NCI-H510A (cell line): ENCODE measurements around the gene PIGZ.
A peak's percentile ranks its signal among the peaks of the same experiment; 100 is the strongest.

Experiments used
- DNase-seq: peaks from one replicate; lab custom pipeline; 2025; lab: John Stamatoyannopoulos, UW

Gene PIGZ

GRCh38 chr3:197001106-197001971 lies 32.7 kb upstream of the PIGZ start:
- no peak for DNase-seq

- DNase-seq: no peak
Observed at GRCh38 chr3:197000211-197000610, 31.6 kb upstream of the PIGZ start.

- no peak for DNase-seq
Observed at GRCh38 chr3:196998966-196999760, 30.5 kb upstream of the PIGZ start.

GRCh38 chr3:196997311-196997710 lies 28.7 kb upstream of the PIGZ start:
- no peak for DNase-seq

- DNase-seq: peak; percentile 51
Observed at GRCh38 chr3:196996454-196997265, 28.0 kb upstream of the PIGZ start.

- DNase-seq: no peak
Observed at GRCh38 chr3:196995646-196996355, 27.2 kb upstream of the PIGZ start.

GRCh38 chr3:196995027-196995426 lies 26.4 kb upstream of the PIGZ start:
- no peak for DNase-seq

GRCh38 chr3:196994056-196994455 lies 25.4 kb upstream of the PIGZ start:
- no peak for DNase-seq

- no peak for DNase-seq
Observed at GRCh38 chr3:196992461-196993065, 23.9 kb upstream of the PIGZ start.

GRCh38 chr3:196991581-196992460 lies 23.2 kb upstream of the PIGZ start:
- DNase-seq: no peak

- no peak for DNase-seq
Observed at GRCh38 chr3:196990601-196991007, 22.0 kb upstream of the PIGZ start.

GRCh38 chr3:196989721-196990262 lies 21.2 kb upstream of the PIGZ start:
- DNase-seq: peak; percentile 75

- DNase-seq: peak; percentile 24
Observed at GRCh38 chr3:196988241-196989029, 19.8 kb upstream of the PIGZ start.

GRCh38 chr3:196987022-196987421 lies 18.4 kb upstream of the PIGZ start:
- no peak for DNase-seq

- no peak for DNase-seq
Observed at GRCh38 chr3:196985954-196986885, 17.6 kb upstream of the PIGZ start.

- DNase-seq: no peak
Observed at GRCh38 chr3:196985298-196985697, 16.7 kb upstream of the PIGZ start.

- no peak for DNase-seq
Observed at GRCh38 chr3:196983186-196983585, 14.6 kb upstream of the PIGZ start.

GRCh38 chr3:196981657-196982056 lies 13.0 kb upstream of the PIGZ start:
- no peak for DNase-seq
